H1 (cell line): ENCODE data around the gene DNM2. TPM values are rescaled to one million over a fixed set of nuclear protein-coding genes. Genes with fewer than 3 reads are reported as not detected.
A peak's percentile ranks its signal among the peaks of the same experiment; 100 is the strongest.

Experiments
- CTCF ChIA-PET: fragments of 300-600 bp; sonication (Branson Sonifier 250); formaldehyde crosslinking; loops from one replicate; lab custom pipeline; 2021; ENCODE audit not compliant: partially characterized antibody; lab: Charles Lee
- POLR2A ChIA-PET: fragments of 300-600 bp; sonication (Branson Sonifier 250); formaldehyde crosslinking; loops from one replicate; lab custom pipeline; 2021; ENCODE audit warnings: inconsistent platforms; ENCODE audit not compliant: partially characterized antibody; lab: Charles Lee
- DNase-seq, 2 experiments: peaks; one replicate each; pipeline versions ENCODE4 v3.0.0 to v3.0.0-alpha.2; 2010 to 2022; ENCODE audit warnings: low spot score in 2 of 2, low read depth in 1 of 2, mixed read lengths in 1 of 2
- FAIRE-seq: peaks from 2 replicates; lab custom pipeline; 2011; peaks lifted over from hg19 to GRCh38; lab: Jason Lieb, UNC
- H2AFZ ChIP-seq: 2 replicates; pipeline ENCODE4 v1.8.1; 2012; ENCODE audit warnings: low read length, inconsistent platforms
- H2AK5ac ChIP-seq: 2 replicates; pipeline ENCODE4 v1.6.1; 2013; ENCODE audit warnings: low read depth, low read length
- H2BK120ac ChIP-seq: replicated peaks from 2 replicates; pipeline ENCODE3; 2013; ENCODE audit warnings: low read depth, low read length, inconsistent platforms
- H2BK12ac ChIP-seq: 2 replicates; pipeline ENCODE4 v1.6.1; 2013; ENCODE audit warnings: low read depth, low read length
- H2BK15ac ChIP-seq: 2 replicates; pipeline ENCODE4 v1.6.1; 2013; ENCODE audit warnings: low read length
- H2BK20ac ChIP-seq: 2 replicates; pipeline ENCODE4 v1.6.1; 2013; ENCODE audit warnings: low read length
- H2BK5ac ChIP-seq: 2 replicates; pipeline ENCODE4 v1.6.1; 2013; ENCODE audit warnings: low read depth, low read length
- H3K14ac ChIP-seq: 2 replicates; pipeline ENCODE4 v1.6.1; 2013; ENCODE audit warnings: inconsistent platforms; ENCODE audit not compliant: insufficient read length
- H3K18ac ChIP-seq: 2 replicates; pipeline ENCODE4 v1.6.1; 2013; ENCODE audit warnings: low read length; ENCODE audit errors: extremely low read depth
- H3K23ac ChIP-seq: 2 replicates; pipeline ENCODE4 v1.6.1; 2013; ENCODE audit warnings: inconsistent platforms; ENCODE audit not compliant: insufficient read length
- H3K23me2 ChIP-seq: 2 replicates; pipeline ENCODE4 v1.6.1; 2013; ENCODE audit warnings: low read depth, low read length
- H3K27ac ChIP-seq: 2 replicates; pipeline ENCODE4 v1.6.1; 2011; ENCODE audit warnings: low read depth, low read length, inconsistent platforms
- H3K27me3 ChIP-seq, 4 experiments: replicated peaks in 1 of 4; 1 replicate in 1 of 4; 2 replicates in 3 of 4; pipeline versions ENCODE4 v1.6.1 to v1.8.1; 2011 to 2013; ENCODE audit warnings: low read length in 3 of 4, mild to moderate bottlenecking in 3 of 4, inconsistent platforms in 2 of 4, mixed read lengths in 2 of 4, moderate library complexity in 1 of 4; ENCODE audit not compliant: control insufficient read depth in 3 of 4, insufficient read depth in 3 of 4; ENCODE audit errors: extremely low read depth in 1 of 4
- H3K36me3 ChIP-seq, 4 experiments: 2 replicates each; pipeline versions ENCODE4 v1.6.1 to v1.8.1; 2011 to 2013; ENCODE audit warnings: mild to moderate bottlenecking in 4 of 4, low read length in 3 of 4, moderate library complexity in 2 of 4, control low read depth in 1 of 4, inconsistent platforms in 1 of 4; ENCODE audit not compliant: insufficient read depth in 4 of 4, control insufficient read depth in 2 of 4
- H3K4ac ChIP-seq: replicated peaks from 2 replicates; pipeline ENCODE3; 2013; ENCODE audit warnings: low read length, low read depth, mixed read lengths, inconsistent platforms; ENCODE audit not compliant: insufficient read length
- H3K4me1 ChIP-seq, 4 experiments: replicated peaks in 1 of 4; 1 replicate in 1 of 4; 2 replicates in 3 of 4; pipeline versions ENCODE4 v1.6.1 to v1.8.1; 2011 to 2013; ENCODE audit warnings: low read length in 3 of 4, inconsistent platforms in 2 of 4, mixed read lengths in 1 of 4; ENCODE audit not compliant: insufficient read depth in 4 of 4, control insufficient read depth in 3 of 4
- H3K4me2 ChIP-seq, 2 experiments: 2 replicates each; pipeline versions ENCODE4 v1.6.1 to v1.8.1; 2011 to 2013; ENCODE audit warnings: low read depth in 2 of 2, low read length in 2 of 2, control low read depth in 1 of 2, inconsistent platforms in 1 of 2, mild to moderate bottlenecking in 1 of 2; ENCODE audit not compliant: insufficient read depth in 1 of 2
- H3K4me3 ChIP-seq, 4 experiments: fragments of 200-600, 300-600 bp in 1 of 4; sonication (generic), shearing (Covaris generic), sonication (Bioruptor Twin) in 1 of 4; 2 replicates each; pipeline versions ENCODE4 v1.5.1 to v1.8.1; 2011 to 2016; ENCODE audit warnings: low read length in 4 of 4, low read depth in 3 of 4, control low read depth in 2 of 4, inconsistent platforms in 2 of 4, mild to moderate bottlenecking in 2 of 4, mixed read lengths in 1 of 4, moderate library complexity in 1 of 4; ENCODE audit not compliant: insufficient read depth in 2 of 4; ENCODE audit errors: extremely low read depth in 1 of 4
- H3K56ac ChIP-seq: replicated peaks from 2 replicates; pipeline ENCODE3; 2013; ENCODE audit warnings: low read depth, mild to moderate bottlenecking, mixed read lengths, low read length, inconsistent platforms; ENCODE audit not compliant: insufficient read length
- H3K79me1 ChIP-seq: 2 replicates; pipeline ENCODE4 v1.6.1; 2013; ENCODE audit warnings: low read depth, low read length, control low read depth
- H3K79me2 ChIP-seq, 2 experiments: 2 replicates each; pipeline versions ENCODE4 v1.6.1 to v1.8.1; 2012 to 2013; ENCODE audit warnings: low read length in 2 of 2, mild to moderate bottlenecking in 2 of 2, inconsistent platforms in 1 of 2; ENCODE audit not compliant: insufficient read depth in 2 of 2, control insufficient read depth in 1 of 2
- H3K9ac ChIP-seq, 4 experiments: replicated peaks in 1 of 4; 1 replicate in 1 of 4; 2 replicates in 3 of 4; pipeline versions ENCODE4 v1.6.1 to v1.8.1; 2011 to 2013; ENCODE audit warnings: low read depth in 3 of 4, low read length in 3 of 4, control low read depth in 2 of 4, mild to moderate bottlenecking in 2 of 4, moderate library complexity in 2 of 4, inconsistent platforms in 1 of 4; ENCODE audit errors: extremely low read depth in 1 of 4
- H3K9me3 ChIP-seq, 2 experiments: 2 replicates each; pipeline versions ENCODE4 v1.6.1 to v1.8.1; 2012 to 2013; ENCODE audit warnings: mild to moderate bottlenecking in 2 of 2, moderate library complexity in 2 of 2, control low read depth in 1 of 2, inconsistent platforms in 1 of 2, low read depth in 1 of 2, low read length in 1 of 2, mixed read lengths in 1 of 2; ENCODE audit not compliant: insufficient read depth in 2 of 2
- H4K20me1 ChIP-seq, 2 experiments: replicated peaks in 1 of 2; 2 replicates each; pipeline versions ENCODE3 to v1.8.1; 2011 to 2013; ENCODE audit warnings: inconsistent platforms in 2 of 2, low read length in 2 of 2, mild to moderate bottlenecking in 1 of 2; ENCODE audit not compliant: insufficient read depth in 2 of 2, control insufficient read depth in 1 of 2
- H4K5ac ChIP-seq: 2 replicates; pipeline ENCODE4 v1.6.1; 2013; ENCODE audit warnings: low read length, low read depth, mixed read lengths, inconsistent platforms; ENCODE audit not compliant: insufficient read length
- H4K8ac ChIP-seq: 2 replicates; pipeline ENCODE4 v1.8.0; 2013; ENCODE audit warnings: mild to moderate bottlenecking, moderate library complexity, low read length, inconsistent platforms; ENCODE audit not compliant: insufficient read depth; ENCODE audit errors: extremely low read depth
- H4K91ac ChIP-seq: replicated peaks from 2 replicates; pipeline ENCODE3; 2013; ENCODE audit warnings: low read length, mixed read lengths, inconsistent platforms; ENCODE audit not compliant: insufficient read length
- ATF2 ChIP-seq: IDR thresholded peaks from 2 replicates; pipeline ENCODE4 v1.6.1; 2012; ENCODE audit warnings: low read length, inconsistent platforms
- BRCA1 ChIP-seq: IDR thresholded peaks from 2 replicates; pipeline ENCODE4 v1.6.1; 2012; ENCODE audit warnings: low read depth, low read length, improper control_type of control experiment
- EP300 ChIP-seq, 2 experiments: IDR thresholded peaks; 1 replicate in 1 of 2; 2 replicates in 1 of 2; pipeline ENCODE4 v1.6.1; 2011 to 2012; ENCODE audit warnings: low read depth in 2 of 2, low read length in 2 of 2, mild to moderate bottlenecking in 2 of 2, borderline replicate concordance in 1 of 2, inconsistent platforms in 1 of 2, moderate library complexity in 1 of 2
- HDAC2 ChIP-seq, 2 experiments: fragments of 300-600 bp in 1 of 2; sonication (generic) in 1 of 2; IDR thresholded peaks; 2 replicates each; pipeline ENCODE4 v1.6.1; 2011 to 2012; ENCODE audit warnings: low read depth in 2 of 2, low read length in 2 of 2, mild to moderate bottlenecking in 2 of 2, moderate library complexity in 2 of 2, borderline replicate concordance in 1 of 2, inconsistent platforms in 1 of 2
- KDM1A ChIP-seq: fragments of 200-600, 300-600 bp; sonication (generic); IDR thresholded peaks from 2 replicates; pipeline ENCODE4 v1.7.1; 2016; ENCODE audit warnings: mild to moderate bottlenecking, low read length, borderline replicate concordance
- MAX ChIP-seq: IDR thresholded peaks from 2 replicates; pipeline ENCODE4 v1.6.1; 2012; ENCODE audit warnings: inconsistent platforms
- RXRA ChIP-seq: IDR thresholded peaks from 2 replicates; pipeline ENCODE4 v1.6.1; 2011; ENCODE audit warnings: low read depth, mild to moderate bottlenecking, low read length, moderate library complexity; ENCODE audit not compliant: insufficient read depth
- SP2 ChIP-seq: IDR thresholded peaks from 2 replicates; pipeline ENCODE4 v1.6.1; 2012; ENCODE audit warnings: mild to moderate bottlenecking, low read length, inconsistent platforms
- TCF12 ChIP-seq: IDR thresholded peaks from 2 replicates; pipeline ENCODE4 v1.6.1; 2011; ENCODE audit warnings: low read depth, mild to moderate bottlenecking, low read length
- WGBS, 2 experiments: shearing (Covaris generic) in 1 of 2; methylation state at CpG; one replicate each; pipeline versions ENCODE4 v1.1.6 to v1.1.7; 2013 to 2015; ENCODE audit warnings: low lambda C conversion rate in 2 of 2, mixed read lengths in 2 of 2, inconsistent platforms in 1 of 2, low coverage in 1 of 2, missing lambda C conversion rate in 1 of 2; ENCODE audit not compliant: insufficient replicate concordance in 2 of 2, insufficient coverage in 1 of 2, insufficient read length in 1 of 2; ENCODE audit errors: extremely low coverage in 1 of 2, missing lambda C conversion rate in 1 of 2; 5-methylcytosine and 5-hydroxymethylcytosine counted together
- polyA plus RNA-seq, 7 experiments: library from polyadenylated mRNA; depleted of rRNA in 3 of 7; stranded (reverse) in 5 of 7; unstranded in 2 of 7; fragments of >200 nt in 5 of 7; fragments of 200-250 nt in 2 of 7; gene quantifications; 1 replicate in 5 of 7; 2 replicates in 1 of 7; 4 replicates in 1 of 7; pipeline versions ENCODE4 v1.2.1 to v1.2.3, GENCODE V29; 2011 to 2013; ENCODE audit warnings: missing spikeins in 2 of 7, mixed read lengths in 2 of 7
- total RNA-seq: library from RNA; stranded (reverse); fragmentation: NEBNext Ultra II Directional; extraction: Animal tissue kit (Norgen Biotek cat#: 25700); gene quantifications from 2 replicates; pipeline ENCODE4 v1.2.1, GENCODE V29; 2021

The DNM2 gene
- total and polyA plus RNA-seq, 2 of the 8 experiments (the other 6 are each of a cell fraction or from before 2014, with no cell fraction given) = 61.9 to 120 TPM

- Histone ChIP-seq H3K9me3 (no peaks in the 10 kb centered on the region), H3K9ac (no peak overlapping the region; a peak in 1 of 7 replicates), H2BK20ac (no peak overlapping the region), H3K27me3 (no peaks in the 10 kb centered on the region), H3K4me2 (no peak overlapping the region), H4K8ac (no peak overlapping the region), H3K4me1 (peaks cover 11 to 31% (median 18%) of the 10 kb centered on the region in 4 experiments), H4K5ac (no peak overlapping the region), H3K56ac (no peak overlapping the region), H3K36me3 (peaks cover 0 to 8% (median 0%) of the 10 kb centered on the region in 4 experiments; a peak in 2 of 8 replicates), H2AK5ac (no peak overlapping the region), H2BK15ac (no peak overlapping the region), H3K79me1 (peaks cover 23% of the 10 kb centered on the region), H3K4ac (no peak overlapping the region), H3K23ac (no peak overlapping the region), H2BK5ac (peak overlapping the region; percentile 54; the same call in 1 of the 2 replicates), H2AFZ (no peak overlapping the region), H4K91ac (no peak overlapping the region), H3K27ac (peak overlapping the region; percentile 58; the same call in 1 of the 2 replicates), H2BK120ac (no peak overlapping the region), H3K4me3 (no peak overlapping the region), H3K79me2 (peaks cover 4 to 91% of the 10 kb centered on the region in 2 experiments; a peak in 3 of 4 replicates), H3K14ac (no peak overlapping the region), H3K18ac (no peak overlapping the region), H2BK12ac (no peak overlapping the region), H4K20me1 (peaks cover 0 to 3% of the 10 kb centered on the region in 2 experiments), H3K23me2 (peaks cover 5% of the 10 kb centered on the region; the same call in 1 of the 2 replicates)
- FAIRE-seq (no peak), DNase-seq (no peak)
- WGBS, 2 experiments = 89% methylated on average over 10 of the region's 10 CpGs; no CpG with 5 or more reads in 1 of the 2 experiments
- ChIA-PET CTCF (interaction anchor here (0.8 to 7.7 kb wide), 8 partner anchors 12 to 65 kb away, joined by 3 to 34 read pairs (median 4); no protein-coding TSS in a partner anchor), POLR2A (interaction anchor here (0.9 to 6.4 kb wide), 2 partner anchors 13 to 51 kb away, joined by 3 to 72 read pairs; no protein-coding TSS in a partner anchor)
- no peak for TF ChIP-seq BRCA1
- no peak for TF ChIP-seq ATF2
- no peak for TF ChIP-seq MAX
- TF ChIP-seq SP2 = no peak
- no peak for TF ChIP-seq TCF12
- no peak for TF ChIP-seq RXRA
- TF ChIP-seq HDAC2 (IDR thresholded peaks at IDR 0.05; ENCODE audit: borderline replicate concordance in 1 of 2, low read depth in 2 of 2, low read length in 2 of 2) = no peak
- no peak for TF ChIP-seq KDM1A
- no peak for TF ChIP-seq EP300 (IDR thresholded peaks at IDR 0.05; ENCODE audit: borderline replicate concordance in 1 of 2, low read depth in 2 of 2, low read length in 2 of 2)
Observed at GRCh38 chr19:10876459-10877240, 158.8 kb downstream of the DNM2 start.
